K562 (cell line): Measurements from ENCODE around the gene NAPEPLD. TPM values are rescaled to one million over a fixed set of nuclear protein-coding genes. Genes with fewer than 3 reads are reported as not detected.

ENCODE experiments used
- DLX4 ChIP-seq: fragments of 250-450 bp; sonication (Bioruptor Pico); IDR thresholded peaks from 2 replicates; pipeline ENCODE4 v1.6.1; 2021; ENCODE audit warnings: mild to moderate bottlenecking
- E2F1 ChIP-seq: sonication (generic); formaldehyde crosslinking; IDR thresholded peaks from 2 replicates; pipeline ENCODE4 v1.8.1; 2023; ENCODE audit warnings: mild to moderate bottlenecking, missing genetic modification reagents, moderate library complexity
- FOXK1 ChIP-seq: sonication (generic); formaldehyde crosslinking; IDR thresholded peaks from 2 replicates; pipeline ENCODE4 v1.8.0; 2022; ENCODE audit warnings: missing genetic modification reagents, mild to moderate bottlenecking, borderline replicate concordance
- HBP1 ChIP-seq: fragments of 450-650 bp; formaldehyde crosslinking; IDR thresholded peaks from 2 replicates; pipeline ENCODE4 v1.4.0; 2022; ENCODE audit warnings: missing genetic modification characterization
- HNRNPLL ChIP-seq: fragments of 200-400 bp; formaldehyde crosslinking; IDR thresholded peaks from 2 replicates; pipeline ENCODE4 v1.6.1; 2017; ENCODE audit warnings: low read length, low read depth, mild to moderate bottlenecking; ENCODE audit not compliant: poor library complexity, severe bottlenecking
- MBD2 ChIP-seq: sonication (generic); IDR thresholded peaks from 2 replicates; pipeline ENCODE4 v1.6.1; 2016; ENCODE audit warnings: low read depth, borderline replicate concordance
- MCM7 ChIP-seq, 2 experiments: fragments of 450-650 bp; IDR thresholded peaks; 2 replicates each; pipeline ENCODE4 v1.6.1; 2016 to 2018
- NCOA6 ChIP-seq: fragments of 450-650 bp; IDR thresholded peaks from 2 replicates; pipeline ENCODE4 v1.6.1; 2017; ENCODE audit warnings: mild to moderate bottlenecking
- POLR2B ChIP-seq: fragments of 450-650 bp; IDR thresholded peaks from 2 replicates; pipeline ENCODE4 v1.6.1; 2018; ENCODE audit warnings: low read depth; ENCODE audit not compliant: partially characterized antibody
- PTBP1 ChIP-seq: fragments of 200-400 bp; formaldehyde crosslinking; IDR thresholded peaks from 2 replicates; pipeline ENCODE4 v1.6.1; 2017; ENCODE audit warnings: low read depth, low read length
- PURB ChIP-seq: sonication (generic); formaldehyde crosslinking; IDR thresholded peaks from 2 replicates; pipeline ENCODE4 v1.9.0; 2021; ENCODE audit warnings: low read depth, mild to moderate bottlenecking, missing genetic modification reagents
- SIN3A ChIP-seq, 2 experiments: fragments of 150-350 bp in 1 of 2; IDR thresholded peaks; 2 replicates each; pipeline ENCODE4 v1.6.1; 2011 to 2016; ENCODE audit warnings: borderline replicate concordance in 2 of 2, low read depth in 2 of 2, low read length in 2 of 2, mild to moderate bottlenecking in 2 of 2, moderate library complexity in 2 of 2; ENCODE audit not compliant: control insufficient read depth in 1 of 2
- SRF ChIP-seq, 2 experiments: fragments of 250-450, 450-650 bp in 1 of 2; sonication (Bioruptor Pico) in 1 of 2; sonication (generic) in 1 of 2; formaldehyde crosslinking; IDR thresholded peaks; 2 replicates each; pipeline versions ENCODE4 v1.5.0 to v1.5.1; 2020 to 2022; ENCODE audit warnings: mild to moderate bottlenecking in 1 of 2, missing genetic modification reagents in 1 of 2
- SRSF3 ChIP-seq: fragments of 200-400 bp; formaldehyde crosslinking; IDR thresholded peaks from 2 replicates; pipeline ENCODE4 v1.6.1; 2016; ENCODE audit warnings: mild to moderate bottlenecking, low read length, moderate library complexity; ENCODE audit not compliant: insufficient read depth
- ZFX ChIP-seq: sonication (generic); formaldehyde crosslinking; IDR thresholded peaks from 2 replicates; pipeline ENCODE4 v1.8.0; 2022; ENCODE audit warnings: mild to moderate bottlenecking, missing genetic modification reagents, moderate library complexity
- ZNF239 ChIP-seq: fragments of 250-450 bp; sonication (Bioruptor Pico); IDR thresholded peaks from 2 replicates; pipeline ENCODE4 v1.4.0; 2020; ENCODE audit warnings: mild to moderate bottlenecking
- ZNF263 ChIP-seq: sonication (generic); formaldehyde crosslinking; IDR thresholded peaks from 2 replicates; pipeline ENCODE4 v1.8.0; 2022; ENCODE audit warnings: mild to moderate bottlenecking, missing genetic modification reagents, borderline replicate concordance
- ZNF282 ChIP-seq: sonication (generic); formaldehyde crosslinking; IDR thresholded peaks from 2 replicates; pipeline ENCODE4 v1.8.1; 2023; ENCODE audit warnings: missing genetic modification reagents
- ZNF518B ChIP-seq: fragments of 250-450 bp; sonication (Bioruptor Pico); IDR thresholded peaks from 2 replicates; pipeline ENCODE4 v1.5.0; 2021; ENCODE audit warnings: mild to moderate bottlenecking, moderate library complexity
- ZNF75A ChIP-seq: fragments of 450-650 bp; formaldehyde crosslinking; IDR thresholded peaks from 2 replicates; pipeline ENCODE4 v1.4.0; 2020; ENCODE audit warnings: mild to moderate bottlenecking
- polyA plus RNA-seq, 8 experiments: library from polyadenylated mRNA; depleted of rRNA in 4 of 8; stranded (reverse) in 5 of 8; unstranded in 3 of 8; fragments of >200 nt; fragmentation: Nextera tagmentation in 2 of 8; fragmentation: Illumina TruSeq in 1 of 8; extraction: Ambion mirVana in 2 of 8; extraction: Trizol in 1 of 8; gene quantifications; 2 replicates each; pipeline versions ENCODE4 v1.2.1 to v1.2.3, GENCODE V29; 2011 to 2014; ENCODE audit warnings: inconsistent platforms in 1 of 8, missing spikeins in 1 of 8
- total RNA-seq, 7 experiments: library from RNA; depleted of rRNA in 6 of 7; stranded (reverse); fragments of >200 nt in 6 of 7; fragmentation: Illumina TruSeq in 2 of 7; extraction: Trizol in 2 of 7; gene quantifications; 2 replicates each; pipeline versions ENCODE4 v1.2.1 to v1.2.3, GENCODE V29; 2011 to 2021; ENCODE audit warnings: low replicate concordance in 1 of 7

Gene NAPEPLD
- total and polyA plus RNA-seq, 9 of the 15 experiments (the other 6 are each of a cell fraction or from before 2014, with no cell fraction given), result 3.2 to 11.0 (median 7.5) TPM

GRCh38 chr7:103119791-103120291 is 29.1 kb downstream of the NAPEPLD start (continued):
- TF ChIP-seq E2F1 (CRISPR knock-in tag) (no peak), HBP1 (CRISPR knock-in tag) (peak; percentile 80; the same call in 1 of the 2 replicates), ZNF75A (no peak), ZNF518B (CRISPR knock-in tag) (no peak), POLR2B (no peak), MCM7 (IDR thresholded peaks at IDR 0.05) (no peak), SIN3A (IDR thresholded peaks at IDR 0.05; ENCODE audit: borderline replicate concordance in 2 of 2, control insufficient read depth in 1 of 2, low read depth in 2 of 2, low read length in 2 of 2) (no peak), MBD2 (peak; percentile 82; the same call in 1 of the 2 replicates), PURB (no peak), ZNF282 (no peak), ZNF263 (CRISPR knock-in tag) (peak; percentile 34; the same call in 1 of the 2 replicates), DLX4 (no peak), ZFX (CRISPR knock-in tag) (no peak), PTBP1 (0 out of 2 replicates have a peak, but pooled peaks have one; percentile 35), ZNF239 (CRISPR knock-in tag) (no peak; the same call in 1 of the 2 replicates), SRF (CRISPR knock-in tag; IDR thresholded peaks at IDR 0.05) (no peak; a peak in 2 of 4 replicates), NCOA6 (no peak), HNRNPLL (peak; percentile 31), FOXK1 (0 out of 2 replicates have a peak, but pooled peaks have one; percentile 82), SRSF3 (no peak)
